GM12873 (cell line): Measurements from ENCODE around the gene URB2.

Experiments used
- TF ChIP-seq, protein P1 (sequence below): IDR thresholded peaks from 2 replicates; pipeline ENCODE4 v1.5.1; 2012; ENCODE audit warnings: low read depth, mild to moderate bottlenecking, moderate library complexity, low read length, control low read depth; ENCODE audit not compliant: insufficient read depth; ENCODE audit errors: missing control alignments

Gene URB2

DNA sequence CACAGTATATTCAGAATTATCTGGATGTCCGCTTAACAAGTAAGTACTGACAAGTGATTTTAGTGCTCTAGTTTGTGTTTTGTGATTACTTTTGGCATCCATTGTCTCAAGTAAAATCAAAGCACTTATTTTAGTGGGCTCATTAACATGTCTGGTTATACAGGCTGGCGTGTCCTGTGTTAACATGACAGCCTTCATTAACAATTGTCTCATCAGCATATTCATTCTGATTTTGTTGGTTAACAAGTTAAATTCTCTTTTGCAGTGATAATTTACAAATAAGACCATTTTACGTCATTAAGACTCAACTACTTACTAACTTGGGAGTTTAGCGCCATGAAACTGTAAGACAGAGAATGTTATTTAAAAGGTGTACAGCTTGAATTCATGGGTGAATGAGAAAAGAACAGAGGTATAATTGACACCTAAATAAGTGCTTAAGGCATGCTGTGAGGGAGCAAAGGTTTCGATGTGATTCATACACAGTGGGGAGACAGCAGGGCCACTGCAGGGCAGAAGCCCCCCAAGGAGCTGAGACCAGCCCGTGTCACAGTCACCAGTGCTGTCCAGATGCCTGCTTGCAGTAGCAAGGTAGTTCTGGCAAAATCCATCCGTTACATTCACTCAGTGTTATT lies 22.6 kb upstream of the URB2 start:
- TF ChIP-seq, protein P1, sequence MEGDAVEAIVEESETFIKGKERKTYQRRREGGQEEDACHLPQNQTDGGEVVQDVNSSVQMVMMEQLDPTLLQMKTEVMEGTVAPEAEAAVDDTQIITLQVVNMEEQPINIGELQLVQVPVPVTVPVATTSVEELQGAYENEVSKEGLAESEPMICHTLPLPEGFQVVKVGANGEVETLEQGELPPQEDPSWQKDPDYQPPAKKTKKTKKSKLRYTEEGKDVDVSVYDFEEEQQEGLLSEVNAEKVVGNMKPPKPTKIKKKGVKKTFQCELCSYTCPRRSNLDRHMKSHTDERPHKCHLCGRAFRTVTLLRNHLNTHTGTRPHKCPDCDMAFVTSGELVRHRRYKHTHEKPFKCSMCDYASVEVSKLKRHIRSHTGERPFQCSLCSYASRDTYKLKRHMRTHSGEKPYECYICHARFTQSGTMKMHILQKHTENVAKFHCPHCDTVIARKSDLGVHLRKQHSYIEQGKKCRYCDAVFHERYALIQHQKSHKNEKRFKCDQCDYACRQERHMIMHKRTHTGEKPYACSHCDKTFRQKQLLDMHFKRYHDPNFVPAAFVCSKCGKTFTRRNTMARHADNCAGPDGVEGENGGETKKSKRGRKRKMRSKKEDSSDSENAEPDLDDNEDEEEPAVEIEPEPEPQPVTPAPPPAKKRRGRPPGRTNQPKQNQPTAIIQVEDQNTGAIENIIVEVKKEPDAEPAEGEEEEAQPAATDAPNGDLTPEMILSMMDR = no peak

DNA sequence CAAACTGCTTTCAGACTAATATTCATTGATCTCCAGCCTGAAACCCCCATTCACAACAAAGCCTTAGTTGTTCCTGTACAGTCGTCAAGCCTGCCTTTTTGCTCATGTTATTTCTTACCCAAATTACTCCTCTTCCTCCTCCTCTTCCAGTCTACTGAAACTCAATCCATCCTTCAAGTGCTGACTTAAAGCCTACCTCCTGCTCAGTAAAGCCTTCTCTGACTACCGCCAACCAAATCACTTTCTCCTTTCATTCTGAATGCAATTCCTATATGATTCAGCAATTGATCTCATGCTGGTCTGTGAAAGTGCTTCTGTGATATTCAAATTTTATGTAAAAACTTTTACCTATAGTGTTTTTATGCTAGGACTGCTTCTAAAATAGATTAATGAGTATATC lies 18.7 kb upstream of the URB2 start:
- TF ChIP-seq, protein P1 = no peak

DNA sequence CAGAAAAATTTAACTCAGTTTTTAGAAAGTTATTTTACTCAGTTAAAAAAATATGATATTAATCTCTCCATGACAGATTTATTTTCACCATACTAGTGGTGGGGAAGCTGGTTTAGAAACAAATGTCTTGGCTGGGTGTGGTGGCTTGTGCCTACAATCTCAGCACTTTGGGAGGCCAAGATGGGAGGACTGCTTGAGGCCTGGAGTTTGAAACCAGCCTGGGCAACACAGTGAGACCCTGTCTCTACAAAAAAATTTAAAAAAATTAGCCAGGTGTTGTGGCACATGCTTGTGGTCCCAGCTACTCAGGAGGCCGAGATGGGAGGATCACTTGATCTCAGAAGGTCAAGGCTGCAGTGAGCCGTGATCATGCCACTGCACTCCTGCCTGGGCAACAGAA lies 17.5 kb upstream of the URB2 start:
- TF ChIP-seq, protein P1 = no peak

DNA sequence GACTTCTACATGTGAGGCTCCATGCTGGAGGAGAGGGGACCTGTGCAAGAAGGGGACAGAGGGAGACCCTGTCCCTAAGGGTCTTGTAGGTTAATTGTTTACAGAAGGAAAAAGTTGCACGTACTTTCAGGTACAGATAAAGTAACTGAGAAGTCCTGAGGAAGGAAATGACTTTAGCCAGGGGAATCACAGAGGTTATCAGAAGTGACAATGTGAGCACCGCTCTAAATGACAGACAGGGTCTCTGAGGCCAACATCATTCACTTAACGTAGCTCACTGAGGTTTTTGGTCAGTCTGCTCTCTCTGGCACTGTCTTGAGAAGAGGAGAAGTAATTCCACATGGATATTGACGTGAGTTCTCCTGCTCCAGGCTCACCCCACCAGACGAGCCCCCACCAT lies 12.1 kb upstream of the URB2 start:
- TF ChIP-seq, protein P1 = no peak

DNA sequence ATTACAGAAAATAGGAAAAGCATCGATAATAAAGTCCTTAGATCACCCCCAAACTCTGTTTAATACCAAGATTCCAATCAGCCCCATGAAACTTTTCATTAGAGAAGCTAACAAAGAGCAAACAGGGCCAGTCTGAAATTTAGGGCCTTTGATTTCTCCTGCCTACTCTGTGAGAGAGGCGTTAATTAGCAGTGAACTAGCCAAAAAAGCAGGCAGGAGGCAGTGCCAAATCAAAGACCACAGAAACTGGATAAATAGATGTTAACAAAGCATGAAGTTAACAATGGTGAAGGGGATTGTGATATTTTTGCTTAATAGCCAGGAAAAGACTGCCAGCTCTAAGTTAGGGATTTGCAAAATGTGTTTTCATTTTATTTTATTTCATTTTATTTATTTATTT lies 11.3 kb upstream of the URB2 start:
- TF ChIP-seq, protein P1 = no peak

DNA sequence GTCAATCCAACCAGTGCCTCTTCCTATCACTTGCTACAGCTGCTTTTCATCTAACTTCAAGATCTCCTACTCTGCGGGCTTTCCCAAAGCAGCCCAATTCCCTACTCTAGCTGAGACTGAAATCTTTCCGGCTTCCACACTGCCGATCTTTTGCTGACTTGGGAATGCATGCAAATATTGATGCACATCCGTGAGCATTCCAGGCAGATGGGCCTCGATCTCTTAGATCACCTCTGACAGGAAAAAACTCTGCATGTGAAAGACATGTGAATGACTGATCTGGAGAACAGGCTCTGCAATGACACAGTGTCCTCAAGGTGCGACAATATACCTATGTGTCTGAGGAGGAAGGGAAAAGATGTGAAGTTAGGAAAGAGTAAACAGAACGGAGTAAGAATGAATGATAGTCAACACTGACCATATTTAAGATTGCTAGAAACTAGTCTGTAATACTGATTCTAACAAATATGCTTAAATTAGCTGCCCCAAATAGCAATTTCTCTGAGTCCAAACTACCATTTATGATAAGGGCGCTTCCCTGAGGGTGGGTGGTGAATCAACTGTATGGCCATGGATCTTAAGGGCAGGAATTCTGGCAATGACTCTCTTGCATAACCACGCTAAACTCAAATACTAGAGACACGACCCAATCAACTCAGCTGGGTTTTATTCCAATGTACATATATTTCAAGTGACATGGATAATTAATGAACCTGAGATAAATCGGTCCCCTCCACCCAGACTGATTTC lies 8.5 kb upstream of the URB2 start:
- TF ChIP-seq, protein P1 = no peak

DNA sequence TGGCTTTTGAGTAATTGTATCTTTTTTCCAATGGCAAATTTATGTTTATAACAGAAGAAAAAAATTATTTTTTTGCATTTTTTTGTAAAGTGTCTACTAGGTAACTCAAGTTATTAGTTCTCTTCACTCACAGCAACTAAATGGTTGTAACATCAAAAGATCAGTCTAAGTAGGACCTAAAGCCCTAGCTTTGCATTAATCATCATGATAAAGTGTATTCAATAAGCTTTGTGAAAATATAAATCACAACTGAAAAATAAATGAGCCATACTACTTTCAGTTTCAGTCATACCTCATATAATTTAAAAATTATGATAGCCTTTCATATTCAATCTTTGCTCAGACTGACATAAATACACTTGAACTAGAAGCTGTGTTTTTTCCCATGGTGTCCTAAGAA lies 7.0 kb upstream of the URB2 start:
- TF ChIP-seq, protein P1 = no peak
